Jurkat, Clone E6-1 (cell line): Measurements from ENCODE around the gene TM9SF4.
"Not testable (repeated sequence)": the region's sequence is repeated elsewhere in the genome, so short reads cannot be mapped to it uniquely, and the experiment has no call there.

Source experiments
- DNase-seq: peaks from one replicate; pipeline ENCODE4 v3.0.0-alpha.2; 2011; ENCODE audit warnings: low read depth, low spot score
- H3K4me3 ChIP-seq: 2 replicates; pipeline ENCODE4 v1.5.1; 2011; ENCODE audit warnings: mild to moderate bottlenecking, low read length, control low read depth, moderate library complexity

Gene TM9SF4

GRCh38 chr20:32179515-32179914 lies 70.0 kb downstream of the TM9SF4 start:
- no peak for DNase-seq
- no peak overlapping the region for H3K4me3 ChIP-seq

- no peak overlapping the region for H3K4me3 ChIP-seq
- DNase-seq, result no peak
Measured at GRCh38 chr20:32179934-32180333, 70.4 kb downstream of the TM9SF4 start.

GRCh38 chr20:32181606-32182005 lies 72.1 kb downstream of the TM9SF4 start:
- DNase-seq, result no peak

GRCh38 chr20:32183947-32184635 lies 74.6 kb downstream of the TM9SF4 start:
- H3K4me3 ChIP-seq, result no peak overlapping the region
- no peak for DNase-seq

More at GRCh38 chr20:32181606-32182005, 72.1 kb downstream of the TM9SF4 start:
- no peak overlapping the region for H3K4me3 ChIP-seq

GRCh38 chr20:32184961-32185603 lies 75.6 kb downstream of the TM9SF4 start:
- no peak for DNase-seq
- H3K4me3 ChIP-seq, result no peak overlapping the region

GRCh38 chr20:32186506-32186905 lies 77.0 kb downstream of the TM9SF4 start:
- H3K4me3 ChIP-seq, result no peak overlapping the region
- DNase-seq, result no peak

GRCh38 chr20:32188376-32189122 lies 79.0 kb downstream of the TM9SF4 start:
- H3K4me3 ChIP-seq, result no peak overlapping the region
- DNase-seq, result no peak

- no peak overlapping the region for H3K4me3 ChIP-seq
- no peak for DNase-seq
Measured at GRCh38 chr20:32189123-32189410, 79.6 kb downstream of the TM9SF4 start.

GRCh38 chr20:32189691-32190615 lies 80.4 kb downstream of the TM9SF4 start:
- no peak for DNase-seq
- H3K4me3 ChIP-seq, result no peak overlapping the region

GRCh38 chr20:32190616-32191415 lies 81.3 kb downstream of the TM9SF4 start:
- no peak overlapping the region for H3K4me3 ChIP-seq
- DNase-seq, result no peak

- no peak for DNase-seq
- H3K4me3 ChIP-seq, result no peak overlapping the region
Measured at GRCh38 chr20:32191422-32191821, 81.9 kb downstream of the TM9SF4 start.

- no peak overlapping the region for H3K4me3 ChIP-seq
- no peak for DNase-seq
Measured at GRCh38 chr20:32191873-32192272, 82.4 kb downstream of the TM9SF4 start.

- H3K4me3 ChIP-seq, result no peak overlapping the region
- DNase-seq, result no peak
Measured at GRCh38 chr20:32192698-32193097, 83.2 kb downstream of the TM9SF4 start.

GRCh38 chr20:32193336-32193735 lies 83.8 kb downstream of the TM9SF4 start:
- not testable (repeated sequence) for H3K4me3 ChIP-seq, DNase-seq

GRCh38 chr20:32193996-32194395 lies 84.5 kb downstream of the TM9SF4 start:
- no peak overlapping the region for H3K4me3 ChIP-seq
- DNase-seq, result no peak

GRCh38 chr20:32195581-32195980 lies 86.1 kb downstream of the TM9SF4 start:
- no peak for DNase-seq
- H3K4me3 ChIP-seq, result no peak overlapping the region

GRCh38 chr20:32196613-32197012 lies 87.1 kb downstream of the TM9SF4 start:
- not testable (repeated sequence) for DNase-seq, H3K4me3 ChIP-seq

- H3K4me3 ChIP-seq, DNase-seq: not testable (repeated sequence)
Measured at GRCh38 chr20:32197136-32197535, 87.6 kb downstream of the TM9SF4 start.

GRCh38 chr20:32199006-32199405 lies 89.5 kb downstream of the TM9SF4 start:
- no peak overlapping the region for H3K4me3 ChIP-seq
- no peak for DNase-seq
